BE2C (cell line): ENCODE measurements around the gene POU6F2.

Source experiments
- DNase-seq: peaks from one replicate; pipeline ENCODE4 v3.0.0-alpha.2; 2020
- H3K27me3 ChIP-seq: fragments of 250-450 bp; sonication (Bioruptor Pico); 2 replicates; pipeline ENCODE4 v1.5.1; 2020; ENCODE audit warnings: mild to moderate bottlenecking
- H3K36me3 ChIP-seq: fragments of 250-450 bp; sonication (Bioruptor Pico); 2 replicates; pipeline ENCODE4 v1.5.1; 2020; ENCODE audit warnings: mild to moderate bottlenecking
- H3K4me1 ChIP-seq: fragments of 250-450 bp; sonication (Bioruptor Pico); 2 replicates; pipeline ENCODE4 v1.5.1; 2020
- H3K4me3 ChIP-seq: 2 replicates; pipeline ENCODE4 v1.5.1; 2011; ENCODE audit warnings: low read depth, low read length
- H3K9me3 ChIP-seq: fragments of 250-450 bp; sonication (Bioruptor Pico); 2 replicates; pipeline ENCODE4 v1.5.1; 2020
- TF ChIP-seq, protein P1 (sequence below): IDR thresholded peaks from 2 replicates; pipeline ENCODE4 v1.5.1; 2012; ENCODE audit warnings: mild to moderate bottlenecking, low read depth, low read length

The POU6F2 gene

GRCh38 chr7:39295796-39296195, 318.1 kb downstream of the POU6F2 start:
- TF ChIP-seq, protein P1, sequence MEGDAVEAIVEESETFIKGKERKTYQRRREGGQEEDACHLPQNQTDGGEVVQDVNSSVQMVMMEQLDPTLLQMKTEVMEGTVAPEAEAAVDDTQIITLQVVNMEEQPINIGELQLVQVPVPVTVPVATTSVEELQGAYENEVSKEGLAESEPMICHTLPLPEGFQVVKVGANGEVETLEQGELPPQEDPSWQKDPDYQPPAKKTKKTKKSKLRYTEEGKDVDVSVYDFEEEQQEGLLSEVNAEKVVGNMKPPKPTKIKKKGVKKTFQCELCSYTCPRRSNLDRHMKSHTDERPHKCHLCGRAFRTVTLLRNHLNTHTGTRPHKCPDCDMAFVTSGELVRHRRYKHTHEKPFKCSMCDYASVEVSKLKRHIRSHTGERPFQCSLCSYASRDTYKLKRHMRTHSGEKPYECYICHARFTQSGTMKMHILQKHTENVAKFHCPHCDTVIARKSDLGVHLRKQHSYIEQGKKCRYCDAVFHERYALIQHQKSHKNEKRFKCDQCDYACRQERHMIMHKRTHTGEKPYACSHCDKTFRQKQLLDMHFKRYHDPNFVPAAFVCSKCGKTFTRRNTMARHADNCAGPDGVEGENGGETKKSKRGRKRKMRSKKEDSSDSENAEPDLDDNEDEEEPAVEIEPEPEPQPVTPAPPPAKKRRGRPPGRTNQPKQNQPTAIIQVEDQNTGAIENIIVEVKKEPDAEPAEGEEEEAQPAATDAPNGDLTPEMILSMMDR: no peak
- no peaks in the 10 kb centered on the region for H3K9me3 ChIP-seq
- no peaks in the 10 kb centered on the region for H3K4me1 ChIP-seq
- H3K27me3 ChIP-seq: no peaks in the 10 kb centered on the region; the same call in 1 of the 2 replicates
- no peak overlapping the region for H3K4me3 ChIP-seq
- DNase-seq: no peak
- no peaks in the 10 kb centered on the region for H3K36me3 ChIP-seq

DNA sequence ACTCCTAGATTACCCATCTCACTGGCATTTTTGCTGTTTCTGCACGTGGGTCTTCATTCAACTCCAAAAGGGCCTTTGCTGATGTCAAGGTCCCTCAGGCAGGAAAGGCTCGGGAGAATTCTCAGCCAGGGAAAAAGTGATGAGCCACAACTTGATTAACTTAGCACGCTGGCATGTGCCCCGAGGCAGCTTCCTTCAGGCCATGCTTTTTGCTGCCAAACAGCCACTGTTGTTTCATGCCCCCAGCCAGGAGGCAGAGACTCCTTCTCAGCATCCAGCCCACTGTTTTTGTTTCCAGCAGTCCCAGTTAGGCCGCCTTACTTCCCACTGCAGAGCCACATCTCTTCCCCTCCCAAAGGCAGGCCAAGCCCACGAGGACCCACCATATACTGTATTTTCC, 322.0 kb downstream of the POU6F2 start:
- no peak overlapping the region for H3K4me3 ChIP-seq
- no peaks in the 10 kb centered on the region for H3K9me3 ChIP-seq
- H3K36me3 ChIP-seq: no peaks in the 10 kb centered on the region
- no peaks in the 10 kb centered on the region for H3K4me1 ChIP-seq
- H3K27me3 ChIP-seq: no peaks in the 10 kb centered on the region
- TF ChIP-seq, protein P1: no peak
- DNase-seq: no peak

GRCh38 chr7:39300276-39300675, 322.6 kb downstream of the POU6F2 start:
- no peak overlapping the region for H3K4me3 ChIP-seq
- TF ChIP-seq, protein P1: no peak
- no peaks in the 10 kb centered on the region for H3K9me3 ChIP-seq
- DNase-seq: no peak
- H3K27me3 ChIP-seq: no peaks in the 10 kb centered on the region
- no peaks in the 10 kb centered on the region for H3K36me3 ChIP-seq
- H3K4me1 ChIP-seq: no peaks in the 10 kb centered on the region

DNA sequence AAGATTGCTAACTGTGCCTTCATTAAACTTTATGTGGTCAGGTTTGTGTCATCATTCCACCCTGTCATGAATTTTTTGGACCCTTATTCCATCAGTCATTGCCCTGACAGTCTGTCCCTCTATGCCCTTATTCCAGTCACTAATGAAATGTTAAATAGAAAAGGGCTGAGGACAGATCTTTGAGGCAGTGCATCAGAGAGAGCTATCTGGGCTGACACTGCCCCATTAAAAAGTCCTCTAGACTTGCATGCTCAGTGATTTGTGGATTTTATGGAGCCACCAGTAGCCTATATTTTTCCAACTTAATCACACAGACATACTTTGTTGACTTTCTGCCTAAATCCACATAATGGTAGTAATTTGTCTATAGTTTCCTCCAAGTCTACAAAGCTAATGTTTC, 323.8 kb downstream of the POU6F2 start:
- TF ChIP-seq, protein P1: no peak

DNA sequence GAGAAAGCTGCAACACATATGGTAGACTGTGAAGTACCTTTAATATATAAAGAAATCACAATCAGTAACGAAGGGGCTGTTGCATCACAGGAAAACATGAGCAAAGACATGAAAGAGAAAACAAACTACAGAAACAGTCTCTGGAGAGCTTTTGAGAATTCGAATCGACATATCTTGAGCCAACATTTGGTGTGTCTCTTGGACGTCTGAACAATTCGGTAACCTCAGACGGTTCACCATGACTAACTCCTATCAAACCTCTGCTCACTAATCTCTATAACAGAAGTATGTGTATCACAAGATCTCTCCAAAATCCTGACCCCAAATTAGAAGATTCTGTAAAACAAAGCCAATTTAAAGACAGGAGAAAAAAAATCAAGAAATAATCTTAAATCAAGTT, 326.5 kb downstream of the POU6F2 start:
- TF ChIP-seq, protein P1: no peak
- H3K27me3 ChIP-seq: peaks cover 7% of the 10 kb centered on the region
- no peaks in the 10 kb centered on the region for H3K4me1 ChIP-seq
- no peak overlapping the region for H3K4me3 ChIP-seq
- no peak for DNase-seq
- H3K9me3 ChIP-seq: no peaks in the 10 kb centered on the region
- H3K36me3 ChIP-seq: no peaks in the 10 kb centered on the region

More for the DNA sequence above, 323.8 kb downstream of the POU6F2 start:
- no peaks in the 10 kb centered on the region for H3K27me3 ChIP-seq
- no peak overlapping the region for H3K4me3 ChIP-seq
- no peaks in the 10 kb centered on the region for H3K36me3 ChIP-seq
- H3K9me3 ChIP-seq: no peaks in the 10 kb centered on the region
- no peak for DNase-seq
- no peaks in the 10 kb centered on the region for H3K4me1 ChIP-seq

- Histone ChIP-seq H3K4me3 (no peak overlapping the region), H3K4me1 (no peaks in the 10 kb centered on the region), H3K9me3 (no peaks in the 10 kb centered on the region), H3K27me3 (peaks cover 10% of the 10 kb centered on the region), H3K36me3 (no peaks in the 10 kb centered on the region)
- no peak for DNase-seq
- TF ChIP-seq, protein P1: no peak
These were observed 327.1 kb downstream of the POU6F2 start for GRCh38 chr7:39304668-39305405.
